Epidermal melanocyte (primary cell): ENCODE data around the gene FBXO24.

ENCODE experiments used
- DNase-seq: peaks from one replicate; pipeline ENCODE4 v3.0.0; 2011; ENCODE audit warnings: low spot score; ENCODE audit not compliant: insufficient read length

FBXO24 gene

DNA sequence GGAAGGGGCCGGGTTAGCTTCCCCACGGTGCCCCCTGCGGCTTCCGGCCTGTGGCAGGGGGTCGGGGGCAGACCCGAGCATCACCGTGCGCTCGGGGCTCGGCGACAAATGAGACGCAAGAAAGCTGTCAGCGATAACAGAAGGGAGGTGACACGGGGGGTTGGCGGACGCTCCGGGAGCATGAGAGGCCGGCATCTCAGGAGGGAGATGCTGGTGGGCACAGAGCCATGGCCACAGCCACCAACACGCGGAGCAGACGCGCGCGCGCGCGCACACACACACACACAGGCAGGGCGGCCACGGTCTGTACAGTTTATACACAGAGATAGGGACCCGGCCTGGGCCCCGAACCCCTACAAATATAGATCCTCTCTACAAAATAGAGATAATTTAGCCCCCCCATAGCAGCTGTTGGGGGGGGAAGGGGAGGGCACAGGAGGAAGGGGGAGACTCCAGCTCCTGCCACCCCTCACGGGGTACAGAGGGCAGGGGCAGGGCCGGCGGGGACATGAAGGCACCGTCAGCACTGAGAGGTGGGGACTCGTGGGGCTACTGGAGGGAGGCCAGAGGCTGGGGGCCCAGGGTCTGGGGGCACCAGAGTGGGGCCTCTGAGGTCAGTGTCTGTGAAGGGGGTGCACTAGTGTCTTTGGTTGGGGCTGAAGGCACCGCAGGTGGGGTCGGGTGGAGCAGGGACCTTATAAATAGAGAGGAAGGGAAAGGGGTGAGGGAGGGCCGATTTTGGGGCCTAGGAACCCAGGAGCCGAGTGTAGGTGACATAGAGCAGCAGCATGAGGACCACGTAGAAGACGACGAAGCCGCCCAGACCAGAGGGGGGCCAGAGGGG, 11.5 kb upstream of the FBXO24 start:
- DNase-seq, result no peak

DNA sequence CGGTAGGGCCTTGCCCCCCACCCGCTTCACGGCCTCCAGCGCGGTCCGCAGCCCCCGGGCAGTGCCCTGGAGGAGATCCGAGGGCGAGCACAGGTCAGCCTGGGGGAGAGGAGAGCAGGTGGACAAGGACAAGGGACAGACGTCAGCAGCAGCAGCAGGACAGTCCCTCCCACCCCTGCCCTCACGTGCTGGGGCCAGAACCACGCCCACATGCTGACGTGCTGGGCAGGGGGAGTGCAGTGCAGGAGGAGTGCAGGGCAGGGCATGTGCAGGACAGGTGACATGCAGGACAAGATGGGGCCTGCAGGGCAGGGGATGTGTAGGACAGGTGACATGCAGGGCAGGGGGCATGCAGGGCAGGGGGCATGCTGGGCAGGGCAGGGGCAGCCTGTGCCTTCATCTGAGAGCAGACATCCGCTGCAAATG, 10.9 kb upstream of the FBXO24 start:
- no peak for DNase-seq

DNA sequence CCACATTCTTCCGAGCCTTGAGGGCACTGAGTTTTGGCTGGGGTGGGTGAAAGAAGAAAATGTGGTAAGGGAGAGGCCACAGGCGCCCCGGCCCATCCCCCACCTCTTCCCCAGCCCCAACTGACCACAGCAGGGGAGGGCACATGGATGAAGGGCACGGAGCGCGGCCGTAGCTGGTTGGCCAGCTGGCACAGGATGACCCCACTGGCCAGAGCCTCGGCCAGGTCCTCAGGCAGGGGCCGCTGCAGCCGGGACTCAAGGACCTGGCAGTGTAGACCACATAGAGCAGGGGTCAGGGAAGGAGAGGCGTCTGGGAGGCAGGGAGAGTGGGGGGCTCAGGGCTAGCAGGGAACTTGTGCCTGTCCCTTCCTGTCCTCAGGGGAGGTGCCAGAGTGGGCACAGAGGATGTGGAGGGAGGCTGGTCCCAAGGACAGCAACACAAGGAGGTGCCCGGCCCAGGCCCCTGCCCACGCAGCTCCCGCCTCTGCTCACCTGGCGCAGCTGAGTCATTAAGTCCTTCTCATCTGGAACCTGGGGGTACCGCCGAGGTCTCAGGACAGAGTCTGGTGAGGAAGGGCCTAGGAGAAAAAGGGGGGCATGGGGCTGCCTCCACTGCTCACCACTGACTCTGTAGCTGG, 10.3 kb upstream of the FBXO24 start:
- no peak for DNase-seq

DNA sequence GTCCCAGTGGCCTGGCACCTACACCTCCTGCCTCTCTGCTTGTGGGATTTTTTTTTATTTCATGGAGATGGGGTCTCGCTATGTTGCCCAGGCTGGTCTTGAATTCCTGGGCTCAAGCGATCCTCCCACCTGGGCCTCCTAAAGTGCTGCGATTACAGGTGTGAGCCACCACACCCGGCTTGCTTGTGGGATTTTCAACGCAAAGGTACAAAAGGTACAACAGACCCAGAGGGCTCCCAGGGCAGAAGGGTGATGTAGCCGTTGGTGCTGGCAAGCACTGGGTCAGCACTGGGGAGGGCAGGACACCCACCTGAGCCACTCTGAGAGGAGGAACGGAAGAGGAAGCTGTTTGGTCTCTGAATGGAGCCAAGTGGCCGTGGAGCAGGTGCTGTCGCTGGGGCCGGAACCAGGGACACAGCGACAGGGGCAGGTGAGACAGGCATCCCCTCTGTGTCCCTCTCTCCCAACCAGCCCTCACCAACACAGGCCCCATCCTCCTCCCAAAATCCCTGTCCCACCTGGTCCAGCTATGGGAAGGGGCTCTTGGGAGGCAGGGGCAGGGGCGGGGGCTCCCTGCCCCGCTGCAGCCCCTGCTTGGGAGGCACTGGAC, 9.6 kb upstream of the FBXO24 start:
- DNase-seq, result no peak

DNA sequence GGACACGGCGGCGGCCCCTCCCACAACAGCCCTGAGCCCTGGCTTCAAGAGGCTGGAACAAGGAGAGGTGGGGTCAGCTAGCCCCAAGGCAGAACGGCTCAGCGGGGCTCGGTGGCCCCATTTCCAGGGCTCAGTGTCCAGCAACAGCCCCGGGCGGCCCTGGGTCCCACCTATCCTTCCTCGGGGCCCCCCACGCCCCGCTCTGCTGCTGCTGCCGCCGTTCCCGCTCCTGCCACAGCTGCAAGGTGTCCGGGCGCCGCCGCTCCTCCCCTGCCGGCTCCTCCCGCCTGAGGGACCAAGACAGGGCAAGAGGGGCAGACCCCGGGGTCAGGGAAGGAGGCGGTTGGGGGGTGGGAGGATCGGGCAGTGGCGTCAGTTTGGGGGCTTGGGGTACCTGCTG, 9.0 kb upstream of the FBXO24 start:
- DNase-seq, result no peak

DNA sequence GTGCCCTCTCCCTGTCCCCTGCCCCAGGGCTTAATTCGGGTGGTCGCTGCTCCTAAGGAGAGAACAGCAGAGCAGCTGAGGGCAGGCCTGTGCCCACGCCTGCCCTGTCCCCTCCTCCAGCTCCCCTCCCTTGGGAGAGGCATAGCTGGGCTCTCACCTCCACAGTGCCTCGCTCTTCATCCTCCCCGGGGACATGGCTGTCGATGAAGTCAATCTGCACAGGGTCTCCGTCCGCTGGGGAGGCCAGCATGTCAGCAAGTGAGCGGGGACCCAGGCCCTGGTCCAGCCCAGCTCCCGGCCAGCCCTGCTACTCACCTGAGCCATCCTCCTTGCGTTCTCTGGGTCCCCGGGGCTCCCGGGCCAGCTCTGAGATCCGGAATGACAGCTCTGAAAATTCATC, 8.6 kb upstream of the FBXO24 start:
- no peak for DNase-seq

- DNase-seq, result no peak
Measured at GRCh38 chr7:100578246-100579183, 7.6 kb upstream of the FBXO24 start.

- DNase-seq, result no peak
Measured at GRCh38 chr7:100580466-100581283, 5.5 kb upstream of the FBXO24 start.

GRCh38 chr7:100582041-100582579, 4.0 kb upstream of the FBXO24 start:
- DNase-seq, result no peak

GRCh38 chr7:100582650-100583049, 3.5 kb upstream of the FBXO24 start:
- DNase-seq, result no peak

DNA sequence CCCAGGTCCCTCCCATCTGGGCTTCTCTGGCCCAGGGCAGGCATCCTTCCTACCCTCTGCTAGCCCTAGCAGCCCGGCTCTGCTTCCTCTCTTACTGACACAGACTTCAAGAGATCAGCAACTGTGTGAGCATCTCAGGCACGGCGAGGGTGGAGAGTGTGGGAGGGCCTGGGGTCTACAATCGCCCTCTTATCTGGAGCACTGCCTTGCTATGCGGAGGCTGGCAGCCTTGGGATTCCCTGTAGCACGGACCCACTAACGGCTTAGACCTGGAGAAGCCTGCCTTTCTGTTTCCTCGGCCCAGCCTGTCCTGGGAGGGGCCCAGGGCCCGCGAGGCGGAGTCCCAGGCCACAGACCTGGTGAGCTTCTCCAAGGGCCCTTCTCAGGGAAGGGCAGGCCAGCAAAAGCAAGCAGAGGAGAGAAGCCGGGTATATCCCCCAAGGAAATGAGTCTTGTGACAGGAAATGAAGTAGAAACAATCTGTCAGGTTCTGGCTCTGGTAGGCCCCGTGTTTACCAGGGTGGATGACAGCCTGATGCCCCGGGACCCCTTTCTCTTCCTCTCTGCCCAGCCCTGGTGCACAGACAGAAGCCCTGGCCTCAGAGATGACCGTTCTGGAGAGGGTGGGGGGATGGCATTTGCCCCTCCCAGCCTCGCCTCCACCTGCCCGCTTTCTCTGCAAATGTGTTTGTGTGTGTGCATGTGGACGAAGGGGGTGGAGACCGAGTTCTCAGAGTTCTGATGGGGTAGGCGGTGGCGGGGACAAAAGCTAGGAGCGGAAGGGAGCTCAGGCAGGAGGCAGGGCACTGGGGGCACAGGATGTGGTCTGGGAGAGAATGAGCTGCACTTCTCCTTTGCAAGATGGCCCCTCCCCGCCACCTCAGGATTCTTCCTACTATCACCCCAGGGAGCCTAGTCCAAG, 2.7 kb upstream of the FBXO24 start:
- peak; percentile 34 for DNase-seq

DNA sequence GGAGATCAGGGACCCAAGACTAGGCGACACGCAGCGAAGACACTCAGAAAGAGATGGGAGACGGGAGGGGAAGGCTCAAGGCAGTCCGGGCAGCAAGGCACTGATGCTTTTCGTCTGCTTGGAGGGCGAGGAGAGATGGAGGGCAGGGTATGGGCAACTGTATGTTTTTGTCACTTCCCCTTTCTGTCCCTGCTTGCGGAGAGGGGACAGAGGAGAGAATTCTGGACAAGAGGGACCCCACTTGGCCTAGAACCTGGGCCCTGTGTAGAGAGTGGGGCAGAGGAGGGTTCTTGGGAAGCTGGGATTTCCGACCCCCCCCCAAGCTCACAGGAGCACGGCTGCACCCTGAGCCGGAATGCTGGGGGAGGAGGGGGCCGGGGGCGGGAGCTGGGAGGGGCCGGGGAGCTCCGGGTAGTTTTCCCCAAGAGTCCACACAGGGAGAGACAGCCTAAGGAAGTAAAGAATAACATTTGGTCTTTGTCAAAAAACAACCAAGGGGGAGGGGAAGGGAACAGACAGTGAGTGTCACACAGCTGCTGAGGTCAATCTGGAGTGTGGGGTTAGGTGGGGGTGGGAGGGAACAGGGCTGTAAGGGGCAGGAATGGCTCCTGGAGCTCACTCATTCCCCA, 2.0 kb upstream of the FBXO24 start:
- no peak for DNase-seq

GRCh38 chr7:100584683-100585510, 1.2 kb upstream of the FBXO24 start:
- peak; percentile 42 for DNase-seq

GRCh38 chr7:100585511-100586265, 440 bp upstream of the FBXO24 start, which contains the start of gene LRCH4:
TSS of gene LRCH4 (minus strand) at chr7:100586129. CDS start at chr7:100586100, 29 bp downstream.
- peak; percentile 97 for DNase-seq

DNA sequence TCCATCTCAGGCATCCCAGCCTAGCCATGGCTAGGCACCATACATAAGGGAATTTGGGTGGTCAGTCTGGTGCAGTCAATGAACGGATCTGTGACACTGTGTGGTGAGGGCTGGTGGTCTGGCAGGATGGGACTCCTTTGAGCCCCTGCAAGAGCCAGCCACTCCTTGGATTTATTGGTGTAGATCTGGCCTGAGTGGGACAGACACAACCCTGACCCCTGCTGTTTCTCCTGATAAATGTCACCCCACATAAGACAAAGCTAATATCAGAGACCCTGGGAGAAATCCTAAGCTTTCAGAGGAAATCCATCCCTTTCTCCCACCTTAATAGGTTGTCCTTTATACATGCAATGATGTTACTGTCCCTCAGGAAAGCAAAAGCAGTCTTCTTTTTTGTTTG, 2.3 kb downstream of the FBXO24 start:
- DNase-seq, result no peak

DNA sequence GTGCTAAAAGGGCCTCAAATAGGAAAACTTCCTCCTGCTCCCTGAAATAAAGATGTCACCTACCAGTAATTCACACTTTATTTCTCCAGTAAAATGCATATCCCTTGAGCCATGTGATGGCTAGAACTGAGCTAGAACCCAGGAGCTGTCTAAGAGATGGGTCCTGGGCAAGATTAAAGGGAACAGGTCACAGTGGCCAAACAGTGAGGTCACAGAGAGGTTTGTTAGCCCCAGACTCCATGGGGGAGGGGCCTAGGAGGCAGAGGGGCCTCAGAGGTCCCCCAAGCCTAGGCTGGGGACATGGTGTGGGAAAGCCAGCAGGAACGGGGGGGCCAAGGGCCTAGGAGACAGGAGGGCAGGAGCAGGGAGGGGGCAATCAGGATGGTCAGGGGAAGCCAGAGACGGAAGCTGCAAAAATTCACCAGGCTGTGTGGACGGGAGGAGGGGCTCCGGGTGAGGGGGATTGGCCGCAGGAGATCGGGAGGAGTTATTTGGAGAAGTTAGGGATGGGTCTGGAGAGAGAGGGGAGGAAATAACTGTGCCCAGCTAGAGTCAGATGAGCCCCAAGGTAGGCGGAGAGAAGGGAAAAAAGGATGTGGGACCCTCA, 3.3 kb downstream of the FBXO24 start:
- DNase-seq, result no peak
